ENCODE results near the gene ACSF3. TPM values are rescaled to one million over a fixed set of nuclear protein-coding genes. Genes with fewer than 3 reads are reported as not detected.
A peak's percentile ranks its signal among the peaks of the same experiment; 100 is the strongest.

Gene ACSF3
- total RNA-seq, 4 donors from 2014 or later, result 29.9 to 48.0 (median 40.3) TPM

GRCh38 chr16:89200850-89201411 is 107.3 kb downstream of the ACSF3 start:
- H3K4me1 ChIP-seq, result peaks cover 0 to 28% (median 7%) of the 10 kb centered on the region in 4 donors
- WGBS, 2 donors, result 0 to 4% methylated on average over 10 to 22 of the region's 58 CpGs
- no peak for DNase-seq (ENCODE audit: low spot score in 2 of 2)
- H3K4me3 ChIP-seq, result peak overlapping the region in 1 of 4 donors; percentile 47
- no peak for TF ChIP-seq EP300 (IDR thresholded peaks at IDR 0.05)
- no peak for TF ChIP-seq POLR2A (IDR thresholded peaks at IDR 0.05)
- TF ChIP-seq, protein P1, sequence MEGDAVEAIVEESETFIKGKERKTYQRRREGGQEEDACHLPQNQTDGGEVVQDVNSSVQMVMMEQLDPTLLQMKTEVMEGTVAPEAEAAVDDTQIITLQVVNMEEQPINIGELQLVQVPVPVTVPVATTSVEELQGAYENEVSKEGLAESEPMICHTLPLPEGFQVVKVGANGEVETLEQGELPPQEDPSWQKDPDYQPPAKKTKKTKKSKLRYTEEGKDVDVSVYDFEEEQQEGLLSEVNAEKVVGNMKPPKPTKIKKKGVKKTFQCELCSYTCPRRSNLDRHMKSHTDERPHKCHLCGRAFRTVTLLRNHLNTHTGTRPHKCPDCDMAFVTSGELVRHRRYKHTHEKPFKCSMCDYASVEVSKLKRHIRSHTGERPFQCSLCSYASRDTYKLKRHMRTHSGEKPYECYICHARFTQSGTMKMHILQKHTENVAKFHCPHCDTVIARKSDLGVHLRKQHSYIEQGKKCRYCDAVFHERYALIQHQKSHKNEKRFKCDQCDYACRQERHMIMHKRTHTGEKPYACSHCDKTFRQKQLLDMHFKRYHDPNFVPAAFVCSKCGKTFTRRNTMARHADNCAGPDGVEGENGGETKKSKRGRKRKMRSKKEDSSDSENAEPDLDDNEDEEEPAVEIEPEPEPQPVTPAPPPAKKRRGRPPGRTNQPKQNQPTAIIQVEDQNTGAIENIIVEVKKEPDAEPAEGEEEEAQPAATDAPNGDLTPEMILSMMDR (IDR thresholded peaks at IDR 0.05), result no peak
- H3K36me3 ChIP-seq, result no peaks in the 10 kb centered on the region
- H3K27me3 ChIP-seq, result peaks cover 0 to 70% of the 10 kb centered on the region in 2 donors
- H3K9me3 ChIP-seq, result peaks cover 0 to 10% (median 0%) of the 10 kb centered on the region in 4 donors
- no peak overlapping the region for H3K27ac ChIP-seq

DNA sequence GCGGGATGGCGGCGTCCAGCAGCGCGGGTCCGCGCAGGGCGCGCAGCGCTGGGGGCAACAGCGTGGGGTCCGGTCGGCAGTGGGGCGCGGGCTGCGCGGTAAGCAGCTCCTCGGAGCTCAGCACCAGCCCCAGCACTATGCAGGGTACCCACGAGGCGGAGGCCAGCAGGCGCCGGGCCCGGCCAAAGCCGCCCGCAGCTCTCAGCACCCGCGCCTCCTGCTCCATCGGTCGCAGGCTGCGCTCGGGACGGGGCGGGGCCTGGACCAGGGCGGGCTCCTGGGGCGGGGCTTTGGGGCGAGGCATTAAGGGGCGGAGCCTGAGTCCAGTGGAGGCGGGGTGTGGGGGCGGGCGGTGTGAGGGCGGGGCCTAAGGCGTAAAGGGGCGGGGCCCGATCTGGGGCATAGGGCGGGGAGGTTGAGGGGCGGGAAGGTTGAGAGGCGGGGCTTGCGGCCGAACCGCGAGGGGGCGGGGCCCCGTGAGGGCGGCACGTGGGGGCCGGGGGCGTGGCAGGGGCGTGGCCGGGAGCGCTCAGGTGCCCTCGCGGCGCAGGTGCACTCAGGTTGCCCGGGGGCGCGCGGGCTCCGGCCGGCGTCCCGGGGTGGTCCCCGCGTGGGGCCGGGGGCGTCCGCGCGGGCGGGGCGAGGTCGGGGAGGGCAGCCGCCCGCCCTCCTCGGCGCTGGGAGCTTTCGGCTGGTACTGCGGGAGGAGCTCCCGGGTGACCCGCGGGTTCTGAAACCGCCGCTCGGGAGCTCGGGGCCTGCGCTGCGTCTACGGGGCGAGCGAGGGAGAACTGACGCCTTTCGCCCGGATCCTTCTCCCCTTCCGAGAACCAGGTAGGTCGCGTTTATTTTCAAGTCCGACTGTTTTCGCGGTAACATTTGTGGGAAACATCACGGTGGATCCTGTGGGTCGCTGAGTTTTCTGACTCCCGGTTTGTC is 108.1 kb downstream of the ACSF3 start:
- H3K9me3 ChIP-seq, result peaks cover 0 to 10% (median 0%) of the 10 kb centered on the region in 4 donors
- H3K4me3 ChIP-seq, result peak overlapping the region in 2 of 4 donors; percentile 18 to 47
- 2 to 6% methylated on average over 24 to 34 of the region's 111 CpGs for WGBS, 2 donors
- H3K4me1 ChIP-seq, result peaks cover 0 to 28% (median 7%) of the 10 kb centered on the region in 4 donors
- no peaks in the 10 kb centered on the region for H3K36me3 ChIP-seq
- peaks cover 0 to 70% of the 10 kb centered on the region in 2 donors for H3K27me3 ChIP-seq
- no peak overlapping the region for H3K27ac ChIP-seq
- peak in 1 of 2 donors; percentile 24 for DNase-seq (ENCODE audit: low spot score in 2 of 2)
- TF ChIP-seq EP300 (IDR thresholded peaks at IDR 0.05), result no peak

DNA sequence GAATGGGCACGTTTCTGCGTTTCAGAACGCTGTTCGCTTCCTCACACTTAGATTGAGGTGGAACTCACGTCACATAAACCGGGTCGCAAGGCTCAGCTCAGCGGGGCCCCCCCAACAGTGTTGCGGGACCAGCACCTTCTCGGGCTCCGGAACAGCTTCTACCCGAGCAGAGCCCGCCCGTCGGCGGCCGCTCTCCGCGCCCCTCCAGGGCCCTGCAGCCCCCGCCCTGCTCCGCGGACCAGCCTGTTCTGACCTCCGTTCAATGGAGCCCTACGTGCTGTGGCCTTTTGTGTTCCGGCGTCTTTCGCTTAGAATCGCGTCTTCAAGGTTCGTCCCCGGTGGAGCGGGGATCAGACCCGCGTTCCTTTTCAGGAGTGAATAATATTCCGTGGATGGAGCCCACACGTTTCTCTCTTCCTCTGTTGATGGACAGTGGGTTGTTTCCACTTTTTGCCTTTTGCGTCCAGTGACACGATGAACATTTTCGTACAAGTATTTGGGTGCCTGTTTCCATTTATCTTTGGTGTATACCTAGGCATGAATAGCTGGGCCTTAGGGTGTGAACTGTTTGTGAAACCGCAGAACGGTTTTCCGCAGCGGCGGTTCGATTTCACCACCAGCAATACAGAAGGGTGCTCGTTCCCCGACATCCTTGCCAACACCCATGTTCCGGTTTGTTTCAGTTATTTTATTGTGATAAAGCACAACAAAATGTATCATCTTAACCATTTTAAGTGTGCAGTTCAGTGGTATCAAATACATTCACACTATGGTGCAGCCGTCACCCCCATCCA is 109.0 kb downstream of the ACSF3 start:
- Histone ChIP-seq H3K9me3 (peaks cover 0 to 10% (median 0%) of the 10 kb centered on the region in 4 donors), H3K36me3 (no peaks in the 10 kb centered on the region), H3K4me3 (peak overlapping the region in 1 of 4 donors; percentile 47), H3K27me3 (peaks cover 0 to 68% of the 10 kb centered on the region in 2 donors), H3K27ac (no peak overlapping the region), H3K4me1 (peaks cover 0 to 28% (median 7%) of the 10 kb centered on the region in 4 donors)
- 49 to 50% methylated on average over 42 to 48 of the region's 49 CpGs for WGBS, 2 donors
- DNase-seq (ENCODE audit: low spot score in 2 of 2), result no peak
- TF ChIP-seq EP300 (IDR thresholded peaks at IDR 0.05) (no peak), POLR2A (IDR thresholded peaks at IDR 0.05) (no peak)
- TF ChIP-seq, protein P1 (IDR thresholded peaks at IDR 0.05), result no peak

Other genes starting within 250 kb of the ACSF3 start
- 10 to 100 TPM; 15.1 to 80.1 (median 43.2) TPM for gene GALNS, start 236.9 kb upstream of the ACSF3 start, total RNA-seq
- 10 to 100 TPM; 18.0 to 36.6 (median 22.9) TPM for gene TRAPPC2L, start 236.7 kb upstream of the ACSF3 start, total RNA-seq
- not detected for gene PABPN1L, start 227.2 kb upstream of the ACSF3 start, total RNA-seq
- 1 to 10 TPM in 3 of 4 donors, under 1 TPM in 1; 0.78 to 5.0 (median 2.8) TPM for gene CBFA2T3, start 116.6 kb upstream of the ACSF3 start, total RNA-seq
- gene CDH15, start 77.9 kb downstream of the ACSF3 start, total RNA-seq, result 1 to 10 TPM in 2 of 4 donors, under 1 TPM in 2; 0.84 to 8.1 (median 1.9) TPM
- gene SLC22A31, start 106.7 kb downstream of the ACSF3 start, total RNA-seq, result 1 to 10 TPM in 2 of 4 donors, not detected in 2; 1.4 to 3.3 TPM
- gene ZNF778, start 123.9 kb downstream of the ACSF3 start, total RNA-seq, result 10 to 100 TPM; 11.2 to 26.0 (median 16.2) TPM